SJCRH30 (cell line): ENCODE measurements around the gene GPR4. TPM values are rescaled to one million over a fixed set of nuclear protein-coding genes. Genes with fewer than 3 reads are reported as not detected.

Experiments used
- DNase-seq, 2 experiments: peaks; one replicate each; pipeline ENCODE4 v3.0.0-alpha.2; 2015 to 2020
- H3K27ac ChIP-seq: fragments of 250-450 bp; sonication (Bioruptor Pico); 2 replicates; pipeline ENCODE4 v1.5.1; 2020; ENCODE audit warnings: mild to moderate bottlenecking, moderate library complexity
- H3K27me3 ChIP-seq: fragments of 250-450 bp; sonication (Bioruptor Pico); 2 replicates; pipeline ENCODE4 v1.5.1; 2020; ENCODE audit warnings: mild to moderate bottlenecking, moderate library complexity
- H3K36me3 ChIP-seq: fragments of 250-450 bp; sonication (Bioruptor Pico); 2 replicates; pipeline ENCODE4 v1.5.1; 2020; ENCODE audit warnings: mild to moderate bottlenecking, moderate library complexity
- H3K4me1 ChIP-seq: fragments of 250-450 bp; sonication (Bioruptor Pico); 2 replicates; pipeline ENCODE4 v1.5.1; 2020; ENCODE audit warnings: mild to moderate bottlenecking, moderate library complexity
- H3K4me3 ChIP-seq: fragments of 250-450 bp; sonication (Bioruptor Pico); 2 replicates; pipeline ENCODE4 v1.5.1; 2020; ENCODE audit warnings: mild to moderate bottlenecking, moderate library complexity
- H3K9me3 ChIP-seq: fragments of 250-450 bp; sonication (Bioruptor Pico); replicated peaks from 2 replicates; pipeline ENCODE4 v1.5.1; 2020; ENCODE audit warnings: mild to moderate bottlenecking, moderate library complexity
- total RNA-seq: library from RNA; depleted of rRNA; stranded (reverse); fragments of >200 nt; shearing (Covaris generic); gene quantifications from 2 replicates; pipeline ENCODE4 v1.2.3, GENCODE V29; 2014; rRNA removed

The GPR4 gene
- total RNA-seq = 0.14 and 0.18 TPM in 2 replicates

GRCh38 chr19:45601524-45602374 is at the start of gene GPR4:
GPR4 (minus strand) TSS chr19:45602212; CDS start chr19:45591866, 10,346 bp downstream.
- Histone ChIP-seq H3K27me3 (peaks cover 38% of the 10 kb centered on the region), H3K4me3 (peak within 1 kb of the TSS; percentile 39), H3K27ac (no peak within 1 kb of the TSS), H3K9me3 (no peaks in the 10 kb centered on the region), H3K36me3 (no peaks in the 10 kb centered on the region), H3K4me1 (peaks cover 13% of the 10 kb centered on the region)
- peak; percentile 48 to 55 for DNase-seq

GRCh38 chr19:45650722-45651121 is 48.7 kb upstream of the GPR4 start:
- no peaks in the 10 kb centered on the region for H3K27me3 ChIP-seq
- no peaks in the 10 kb centered on the region for H3K36me3 ChIP-seq
- DNase-seq = no peak
- H3K9me3 ChIP-seq = no peaks in the 10 kb centered on the region
- H3K4me1 ChIP-seq = no peaks in the 10 kb centered on the region
- H3K4me3 ChIP-seq = no peak overlapping the region
- no peak overlapping the region for H3K27ac ChIP-seq

GRCh38 chr19:45646345-45646698 is 44.3 kb upstream of the GPR4 start:
- DNase-seq = no peak
- H3K36me3 ChIP-seq = no peaks in the 10 kb centered on the region
- H3K4me3 ChIP-seq = peak overlapping the region; percentile 44
- peaks cover 10% of the 10 kb centered on the region; the same call in 1 of the 2 replicates for H3K4me1 ChIP-seq
- H3K9me3 ChIP-seq = no peaks in the 10 kb centered on the region
- H3K27ac ChIP-seq = no peak overlapping the region
- H3K27me3 ChIP-seq = no peaks in the 10 kb centered on the region

GRCh38 chr19:45645631-45646344 is 43.8 kb upstream of the GPR4 start:
- Histone ChIP-seq H3K36me3 (no peaks in the 10 kb centered on the region), H3K4me1 (peaks cover 10% of the 10 kb centered on the region; the same call in 1 of the 2 replicates), H3K9me3 (no peaks in the 10 kb centered on the region), H3K4me3 (peak overlapping the region; percentile 44), H3K27me3 (no peaks in the 10 kb centered on the region), H3K27ac (no peak overlapping the region)
- DNase-seq = peak; percentile 92 to 96

- Histone ChIP-seq H3K9me3 (no peaks in the 10 kb centered on the region), H3K4me1 (peaks cover 10% of the 10 kb centered on the region; the same call in 1 of the 2 replicates), H3K27me3 (no peaks in the 10 kb centered on the region), H3K27ac (no peak overlapping the region), H3K36me3 (no peaks in the 10 kb centered on the region), H3K4me3 (peak overlapping the region; percentile 44)
- DNase-seq = no peak
These were observed 43.1 kb upstream of the GPR4 start for GRCh38 chr19:45645068-45645630.

- Histone ChIP-seq H3K27me3 (no peaks in the 10 kb centered on the region), H3K27ac (no peak overlapping the region), H3K4me3 (no peak overlapping the region)
These were observed 42.1 kb upstream of the GPR4 start for GRCh38 chr19:45643927-45644771.

GRCh38 chr19:45643024-45643926 is 41.3 kb upstream of the GPR4 start:
- Histone ChIP-seq H3K27me3 (no peaks in the 10 kb centered on the region), H3K4me1 (peaks cover 10% of the 10 kb centered on the region; the same call in 1 of the 2 replicates), H3K36me3 (no peaks in the 10 kb centered on the region), H3K4me3 (peak overlapping the region; percentile 14; the same call in 1 of the 2 replicates), H3K27ac (no peak overlapping the region), H3K9me3 (no peaks in the 10 kb centered on the region)
- DNase-seq = peak; percentile 87 to 90

More at GRCh38 chr19:45643927-45644771, 42.1 kb upstream of the GPR4 start:
- no peak for DNase-seq
- no peaks in the 10 kb centered on the region for H3K36me3 ChIP-seq
- H3K4me1 ChIP-seq = peaks cover 10% of the 10 kb centered on the region; the same call in 1 of the 2 replicates
- H3K9me3 ChIP-seq = no peaks in the 10 kb centered on the region

- Histone ChIP-seq H3K27me3 (no peaks in the 10 kb centered on the region), H3K27ac (no peak overlapping the region), H3K36me3 (no peaks in the 10 kb centered on the region), H3K4me1 (peaks cover 10% of the 10 kb centered on the region; the same call in 1 of the 2 replicates), H3K4me3 (peak overlapping the region; percentile 48), H3K9me3 (no peaks in the 10 kb centered on the region)
- DNase-seq = peak; percentile 88 to 93
These were observed 39.5 kb upstream of the GPR4 start for GRCh38 chr19:45641274-45642105.

- Histone ChIP-seq H3K4me3 (peak overlapping the region; percentile 48), H3K27ac (no peak overlapping the region), H3K4me1 (peaks cover 10% of the 10 kb centered on the region; the same call in 1 of the 2 replicates), H3K36me3 (no peaks in the 10 kb centered on the region), H3K9me3 (no peaks in the 10 kb centered on the region), H3K27me3 (no peaks in the 10 kb centered on the region)
- DNase-seq = no peak
These were observed 38.8 kb upstream of the GPR4 start for GRCh38 chr19:45640849-45641273.

GRCh38 chr19:45638930-45639729 is 37.1 kb upstream of the GPR4 start, which contains the start of gene EML2:
EML2 (minus strand) TSS chr19:45639397; CDS start chr19:45639376, 21 bp downstream.
- H3K4me1 ChIP-seq = peaks cover 10% of the 10 kb centered on the region; the same call in 1 of the 2 replicates
- H3K27ac ChIP-seq = no peak within 1 kb of the TSS
- H3K4me3 ChIP-seq = peak within 1 kb of the TSS; percentile 61
- no peaks in the 10 kb centered on the region for H3K9me3 ChIP-seq
- no peaks in the 10 kb centered on the region for H3K36me3 ChIP-seq
- peak; percentile 64 for DNase-seq
- no peaks in the 10 kb centered on the region for H3K27me3 ChIP-seq

- no peaks in the 10 kb centered on the region for H3K27me3 ChIP-seq
- H3K27ac ChIP-seq = no peak overlapping the region
These were observed 36.1 kb upstream of the GPR4 start for GRCh38 chr19:45637890-45638667.

More at GRCh38 chr19:45637890-45638667, 36.1 kb upstream of the GPR4 start:
- Histone ChIP-seq H3K9me3 (no peaks in the 10 kb centered on the region), H3K36me3 (no peaks in the 10 kb centered on the region), H3K4me1 (peaks cover 4% of the 10 kb centered on the region; the same call in 1 of the 2 replicates), H3K4me3 (peak overlapping the region; percentile 61)
- DNase-seq = no peak
